ENCODE measurements around the gene ZNF516. TPM values are rescaled to one million over a fixed set of nuclear protein-coding genes. Genes with fewer than 3 reads are reported as not detected.

ZNF516 gene
- total and polyA plus RNA-seq, 2 of the 4 experiments (the other 2 are of a cell fraction): 7.9 to 16.9 TPM

DNA sequence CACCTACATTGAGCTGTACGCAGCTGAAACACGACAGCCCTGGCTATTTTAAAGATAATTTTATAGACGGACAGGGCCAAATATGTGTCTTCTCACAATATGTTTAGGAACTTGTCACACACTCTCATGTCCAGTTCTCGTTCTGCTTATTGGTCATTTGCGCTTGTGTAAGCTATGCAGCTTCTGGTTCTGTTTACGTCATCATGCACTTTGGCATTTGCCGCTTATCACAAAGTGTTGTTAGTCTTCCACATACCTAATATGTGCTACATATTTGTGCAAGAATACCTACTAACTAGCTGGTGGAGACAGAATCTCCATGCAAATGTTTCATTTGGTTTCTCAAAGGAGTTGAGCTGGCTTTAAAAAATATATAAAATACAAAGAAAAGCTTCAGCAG is 7.5 kb upstream of the ZNF516 start:
- intact Hi-C loops (cut with micrococcal nuclease) (no loop called here), in situ Hi-C loops (cut with MboI; ENCODE audit: low sequenced_read_pairs) (no loop called here), dilution Hi-C loops (cut with HindIII; ENCODE audit: low sequenced_read_pairs, unreplicated experiment) (no loop called here)
- H3K4me1 ChIP-seq (ENCODE audit: control insufficient read depth, insufficient read depth, low read length): no peaks in the 10 kb centered on the region
- no CpG with 5 or more reads among the region's 7 CpGs for WGBS, 2 experiments (ENCODE audit: extremely low coverage in 2 of 2, insufficient read length in 1 of 2)
- DNase-seq (no peak), ATAC-seq (ENCODE audit: low read depth) (no peak)
- no peaks in the 10 kb centered on the region for H3K9me3 ChIP-seq (ENCODE audit: control insufficient read depth, insufficient read depth, low read length)
- H2BK5ac ChIP-seq (ENCODE audit: low read depth, low read length, poor library complexity, severe bottlenecking): no peak overlapping the region
- CTCF ChIA-PET: no interaction called here
- H3K27me3 ChIP-seq (ENCODE audit: control insufficient read depth, insufficient read depth, low read length): no peaks in the 10 kb centered on the region; the same call in 1 of the 2 replicates
- H3K9ac ChIP-seq (ENCODE audit: low read depth, low read length): no peak overlapping the region
- no peak overlapping the region for H3K4ac ChIP-seq (ENCODE audit: low read depth, low read length)
- POLR2A ChIA-PET (ENCODE audit: unreplicated experiment): no interaction called here
- H3K14ac ChIP-seq (replicated peaks; ENCODE audit: low read depth, low read length): no peak overlapping the region
- no peak overlapping the region for H2BK120ac ChIP-seq (ENCODE audit: low read depth, low read length)
- H2BK20ac ChIP-seq (ENCODE audit: low read depth, low read length): no peak overlapping the region
- H2AK5ac ChIP-seq (ENCODE audit: low read depth, low read length): no peak overlapping the region
- no peaks in the 10 kb centered on the region for H3K36me3 ChIP-seq (ENCODE audit: control insufficient read depth, insufficient read depth, low read length)
- H3K56ac ChIP-seq (ENCODE audit: extremely low read depth, insufficient read depth, low read length): no peak overlapping the region
- no peak overlapping the region for H3K23ac ChIP-seq (ENCODE audit: low read depth, low read length)
- H4K8ac ChIP-seq (ENCODE audit: low read depth in 2 of 2, low read length in 2 of 2): no peak overlapping the region
- no peak overlapping the region for H2AFZ ChIP-seq (replicated peaks; ENCODE audit: low read length, poor library complexity)
- H3K18ac ChIP-seq (ENCODE audit: low read depth, low read length): no peak overlapping the region
- no peak overlapping the region for H3K4me2 ChIP-seq (ENCODE audit: low read depth, low read length)
- TF ChIP-seq RAD21 (IDR thresholded peaks at IDR 0.05; ENCODE audit: low read length) (no peak), CHD1 (IDR thresholded peaks at IDR 0.05; ENCODE audit: low read depth, low read length) (no peak), MAZ (IDR thresholded peaks at IDR 0.05; ENCODE audit: borderline replicate concordance, low read depth, low read length) (no peak), MAFK (IDR thresholded peaks at IDR 0.05; ENCODE audit: low read depth, low read length) (no peak), POLR2A (IDR thresholded peaks at IDR 0.05; ENCODE audit: low read depth, low read length) (no peak), FOS (IDR thresholded peaks at IDR 0.05; ENCODE audit: low read depth, low read length) (no peak), SMC3 (IDR thresholded peaks at IDR 0.05; ENCODE audit: low read depth, low read length) (no peak), BHLHE40 (IDR thresholded peaks at IDR 0.05; ENCODE audit: low read depth, low read length) (no peak), NFE2L2 (IDR thresholded peaks at IDR 0.05; ENCODE audit: low read depth, low read length) (no peak), RFX5 (IDR thresholded peaks at IDR 0.05; ENCODE audit: low read depth, low read length) (no peak), MXI1 (IDR thresholded peaks at IDR 0.05; ENCODE audit: borderline replicate concordance, low read depth, low read length) (no peak), CEBPB (IDR thresholded peaks at IDR 0.05; ENCODE audit: low read depth, low read length) (no peak)
- TF ChIP-seq, protein P1, sequence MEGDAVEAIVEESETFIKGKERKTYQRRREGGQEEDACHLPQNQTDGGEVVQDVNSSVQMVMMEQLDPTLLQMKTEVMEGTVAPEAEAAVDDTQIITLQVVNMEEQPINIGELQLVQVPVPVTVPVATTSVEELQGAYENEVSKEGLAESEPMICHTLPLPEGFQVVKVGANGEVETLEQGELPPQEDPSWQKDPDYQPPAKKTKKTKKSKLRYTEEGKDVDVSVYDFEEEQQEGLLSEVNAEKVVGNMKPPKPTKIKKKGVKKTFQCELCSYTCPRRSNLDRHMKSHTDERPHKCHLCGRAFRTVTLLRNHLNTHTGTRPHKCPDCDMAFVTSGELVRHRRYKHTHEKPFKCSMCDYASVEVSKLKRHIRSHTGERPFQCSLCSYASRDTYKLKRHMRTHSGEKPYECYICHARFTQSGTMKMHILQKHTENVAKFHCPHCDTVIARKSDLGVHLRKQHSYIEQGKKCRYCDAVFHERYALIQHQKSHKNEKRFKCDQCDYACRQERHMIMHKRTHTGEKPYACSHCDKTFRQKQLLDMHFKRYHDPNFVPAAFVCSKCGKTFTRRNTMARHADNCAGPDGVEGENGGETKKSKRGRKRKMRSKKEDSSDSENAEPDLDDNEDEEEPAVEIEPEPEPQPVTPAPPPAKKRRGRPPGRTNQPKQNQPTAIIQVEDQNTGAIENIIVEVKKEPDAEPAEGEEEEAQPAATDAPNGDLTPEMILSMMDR (conservative IDR thresholded peaks at IDR 0.05; ENCODE audit: low read depth, low read length): no peak
- TF ChIP-seq, protein P2, sequence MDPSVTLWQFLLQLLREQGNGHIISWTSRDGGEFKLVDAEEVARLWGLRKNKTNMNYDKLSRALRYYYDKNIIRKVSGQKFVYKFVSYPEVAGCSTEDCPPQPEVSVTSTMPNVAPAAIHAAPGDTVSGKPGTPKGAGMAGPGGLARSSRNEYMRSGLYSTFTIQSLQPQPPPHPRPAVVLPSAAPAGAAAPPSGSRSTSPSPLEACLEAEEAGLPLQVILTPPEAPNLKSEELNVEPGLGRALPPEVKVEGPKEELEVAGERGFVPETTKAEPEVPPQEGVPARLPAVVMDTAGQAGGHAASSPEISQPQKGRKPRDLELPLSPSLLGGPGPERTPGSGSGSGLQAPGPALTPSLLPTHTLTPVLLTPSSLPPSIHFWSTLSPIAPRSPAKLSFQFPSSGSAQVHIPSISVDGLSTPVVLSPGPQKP (IDR thresholded peaks at IDR 0.05; ENCODE audit: borderline replicate concordance, low read depth, low read length): no peak
- no TSS peak for BruUV-seq (replicated peaks)
- no peak overlapping the region for H2AK9ac ChIP-seq (replicated peaks; ENCODE audit: low read depth, low read length, poor library complexity)
- H3K79me1 ChIP-seq (ENCODE audit: low read depth in 1 of 2, low read length in 2 of 2): no peaks in the 10 kb centered on the region
- H3K9me1 ChIP-seq (ENCODE audit: insufficient read depth, low read length): no peaks in the 10 kb centered on the region
- H3K4me3 ChIP-seq (ENCODE audit: insufficient read depth, low read depth, low read length): no peak overlapping the region
- H3K27ac ChIP-seq (ENCODE audit: insufficient read depth, low read length): no peak overlapping the region
- no peak overlapping the region; the same call in 2 of the 3 replicates for H2BK15ac ChIP-seq (ENCODE audit: low read depth, low read length)
- no peak overlapping the region for H4K91ac ChIP-seq (ENCODE audit: insufficient read depth, low read depth, low read length)
- H4K20me1 ChIP-seq (ENCODE audit: insufficient read depth, low read length): no peaks in the 10 kb centered on the region
- H4K5ac ChIP-seq (ENCODE audit: low read depth, low read length): no peak overlapping the region
